ENCODE data around the gene ORM1. TPM values are rescaled to one million over a fixed set of nuclear protein-coding genes. Genes with fewer than 3 reads are reported as not detected.

ORM1 gene
- total RNA-seq, 1 donor, result not detected

GRCh38 chr9:114373960-114374730 lies 51.2 kb downstream of the ORM1 start:
- TF ChIP-seq CTCF (IDR thresholded peaks at IDR 0.05; ENCODE audit: insufficient read depth, low read depth, low read length), result no peak

GRCh38 chr9:114374936-114375335 lies 52.0 kb downstream of the ORM1 start:
- no peak for DNase-seq (ENCODE audit: low read depth)
- no peak for TF ChIP-seq CTCF (IDR thresholded peaks at IDR 0.05; ENCODE audit: insufficient read depth, low read depth, low read length)
- no peak overlapping the region for H3K4me3 ChIP-seq (ENCODE audit: low read depth, low read length)

More at GRCh38 chr9:114373960-114374730, 51.2 kb downstream of the ORM1 start:
- H3K4me3 ChIP-seq (ENCODE audit: low read depth, low read length), result no peak overlapping the region
- no peak for DNase-seq (ENCODE audit: low read depth)

GRCh38 chr9:114375386-114376175 lies 52.7 kb downstream of the ORM1 start:
- no peak overlapping the region for H3K4me3 ChIP-seq (ENCODE audit: low read depth, low read length)
- no peak for DNase-seq (ENCODE audit: low read depth)
- TF ChIP-seq CTCF (IDR thresholded peaks at IDR 0.05; ENCODE audit: insufficient read depth, low read depth, low read length), result no peak

Other genes with a start within 250 kb of the ORM1 start
- not detected in 2 replicates for gene AMBP, start 244.8 kb upstream of the ORM1 start, total RNA-seq
- gene KIF12, start 223.8 kb upstream of the ORM1 start, total RNA-seq, result not detected in 2 replicates
- gene COL27A1, start 167.6 kb upstream of the ORM1 start, total RNA-seq, result 22.9 and 23.3 TPM in 2 replicates
- gene ORM2, start 6.8 kb downstream of the ORM1 start, total RNA-seq, result not detected in 2 replicates
- gene AKNA, start 64.9 kb downstream of the ORM1 start, total RNA-seq, result 11.2 and 14.8 TPM in 2 replicates
- 1.3 and 1.6 TPM in 2 replicates for gene WHRN, start 182.4 kb downstream of the ORM1 start, total RNA-seq